K562 (cell line): ENCODE results near the gene TPM4. TPM values are rescaled to one million over a fixed set of nuclear protein-coding genes. Genes with fewer than 3 reads are reported as not detected.

Experiments used
- ARHGAP35 ChIP-seq: fragments of 450-650 bp; IDR thresholded peaks from 2 replicates; pipeline ENCODE4 v1.6.1; 2018; ENCODE audit not compliant: partially characterized antibody
- CBX5 ChIP-seq: IDR thresholded peaks from 2 replicates; pipeline ENCODE4 v1.6.1; 2014; ENCODE audit warnings: low read depth, borderline replicate concordance
- CXXC5 ChIP-seq: fragments of 250-450 bp; sonication (Bioruptor Pico); IDR thresholded peaks from 2 replicates; pipeline ENCODE4 v1.8.0; 2022; ENCODE audit warnings: inconsistent platforms, mild to moderate bottlenecking, moderate library complexity
- DIDO1 ChIP-seq: fragments of 450-650 bp; IDR thresholded peaks from 2 replicates; pipeline ENCODE4 v1.6.1; 2016; ENCODE audit warnings: low read depth, missing biosample characterization, missing genetic modification characterization
- ESRRA ChIP-seq: fragments of 450-650 bp; IDR thresholded peaks from 2 replicates; pipeline ENCODE4 v1.6.1; 2014; ENCODE audit warnings: low read depth, mild to moderate bottlenecking, moderate library complexity, borderline replicate concordance
- FOXK2 ChIP-seq, 2 experiments: fragments of 450-650 bp; IDR thresholded peaks in 1 of 2; conservative IDR thresholded peaks in 1 of 2; 2 replicates each; pipeline ENCODE4 v1.6.1; 2016; ENCODE audit warnings: low read depth in 2 of 2, mild to moderate bottlenecking in 1 of 2
- HMG20A ChIP-seq: fragments of 450-650 bp; formaldehyde crosslinking; conservative IDR thresholded peaks from 2 replicates; pipeline ENCODE4 v1.4.0; 2020; ENCODE audit warnings: mild to moderate bottlenecking, mixed read lengths
- HNRNPL ChIP-seq: fragments of 200-400 bp; formaldehyde crosslinking; IDR thresholded peaks from 2 replicates; pipeline ENCODE4 v1.6.1; 2017; ENCODE audit warnings: low read depth, mild to moderate bottlenecking, low read length
- IRF2 ChIP-seq: sonication (generic); formaldehyde crosslinking; IDR thresholded peaks from 2 replicates; pipeline ENCODE4 v1.8.1; 2022; ENCODE audit warnings: mild to moderate bottlenecking, missing genetic modification reagents
- KAT2B ChIP-seq: IDR thresholded peaks from one replicate; pipeline ENCODE4 v1.6.1; 2012; ENCODE audit warnings: low read depth, mild to moderate bottlenecking, control low read depth, inconsistent platforms, low read length, moderate library complexity
- NRF1 ChIP-seq, 2 experiments: fragments of 450-650 bp; IDR thresholded peaks in 1 of 2; conservative IDR thresholded peaks in 1 of 2; 2 replicates each; pipeline ENCODE4 v1.6.1; 2014; ENCODE audit warnings: mild to moderate bottlenecking in 2 of 2
- PHF21A ChIP-seq: fragments of 450-650 bp; IDR thresholded peaks from 2 replicates; pipeline ENCODE4 v1.6.1; 2017; ENCODE audit warnings: low read depth, borderline replicate concordance
- RBM34 ChIP-seq: fragments of 200-400 bp; formaldehyde crosslinking; IDR thresholded peaks from 2 replicates; pipeline ENCODE4 v1.6.1; 2018; ENCODE audit warnings: low read length, borderline replicate concordance; ENCODE audit not compliant: insufficient read depth
- SMC3 ChIP-seq: conservative IDR thresholded peaks from 2 replicates; pipeline ENCODE4 v1.6.1; 2011; ENCODE audit warnings: low read depth, low read length, improper control_type of control experiment; ENCODE audit not compliant: insufficient read depth
- SOX6 ChIP-seq: fragments of 450-650 bp; IDR thresholded peaks from 2 replicates; pipeline ENCODE4 v1.6.1; 2014; ENCODE audit warnings: mild to moderate bottlenecking
- TEAD2 ChIP-seq: fragments of 450-650 bp; IDR thresholded peaks from 2 replicates; pipeline ENCODE4 v1.6.1; 2016; ENCODE audit warnings: missing genetic modification characterization, control low read depth, missing compliant biosample characterization
- ZEB2 ChIP-seq: fragments of 450-650 bp; IDR thresholded peaks from 2 replicates; pipeline ENCODE4 v1.6.1; 2016
- ZFP1 ChIP-seq: fragments of 450-650 bp; formaldehyde crosslinking; IDR thresholded peaks from 2 replicates; pipeline ENCODE4 v1.4.0; 2020; ENCODE audit warnings: mild to moderate bottlenecking, mixed read lengths
- ZKSCAN8 ChIP-seq: fragments of 200-800 bp; sonication (Bioruptor generic); IDR thresholded peaks from 2 replicates; pipeline ENCODE4 v1.6.1; 2016; ENCODE audit warnings: missing genetic modification characterization, missing compliant biosample characterization
- ZNF217 ChIP-seq: sonication (generic); formaldehyde crosslinking; IDR thresholded peaks from 2 replicates; pipeline ENCODE4 v1.8.0; 2022; ENCODE audit warnings: mild to moderate bottlenecking, missing genetic modification reagents
- polyA plus RNA-seq, 8 experiments: library from polyadenylated mRNA; depleted of rRNA in 4 of 8; stranded (reverse) in 5 of 8; unstranded in 3 of 8; fragments of >200 nt; fragmentation: Nextera tagmentation in 2 of 8; fragmentation: Illumina TruSeq in 1 of 8; extraction: Ambion mirVana in 2 of 8; extraction: Trizol in 1 of 8; gene quantifications; 2 replicates each; pipeline versions ENCODE4 v1.2.1 to v1.2.3, GENCODE V29; 2011 to 2014; ENCODE audit warnings: inconsistent platforms in 1 of 8, missing spikeins in 1 of 8
- total RNA-seq, 7 experiments: library from RNA; depleted of rRNA in 6 of 7; stranded (reverse); fragments of >200 nt in 6 of 7; fragmentation: Illumina TruSeq in 2 of 7; extraction: Trizol in 2 of 7; gene quantifications; 2 replicates each; pipeline versions ENCODE4 v1.2.1 to v1.2.3, GENCODE V29; 2011 to 2021; ENCODE audit warnings: low replicate concordance in 1 of 7
- TF ChIP-seq, protein P1 (sequence below): fragments of 200-800 bp; sonication (Bioruptor generic); IDR thresholded peaks from 2 replicates; pipeline ENCODE4 v1.6.1; 2016; ENCODE audit warnings: missing genetic modification characterization, missing compliant biosample characterization
- TF ChIP-seq, protein P2 (sequence below), 3 experiments: fragments of 200-800 bp in 1 of 3; sonication (Bioruptor generic) in 1 of 3; sonication (generic) in 1 of 3; formaldehyde crosslinking in 1 of 3; IDR thresholded peaks; 2 replicates each; pipeline versions ENCODE4 v1.6.1 to v1.8.0; 2016 to 2022; ENCODE audit warnings: mild to moderate bottlenecking in 2 of 3, missing compliant biosample characterization in 2 of 3, missing genetic modification characterization in 2 of 3, missing genetic modification reagents in 1 of 3
- TF ChIP-seq, protein P3 (sequence below): fragments of 250-450 bp; sonication (Bioruptor Pico); IDR thresholded peaks from 2 replicates; pipeline ENCODE4 v1.8.0; 2021; ENCODE audit warnings: borderline replicate concordance, mild to moderate bottlenecking, moderate library complexity; ENCODE audit not compliant: poor library complexity, severe bottlenecking

TPM4 gene
- total and polyA plus RNA-seq, 9 of the 15 experiments (the other 6 are each of a cell fraction or from before 2014, with no cell fraction given), result 28.1 to 111 (median 77.4) TPM

DNA sequence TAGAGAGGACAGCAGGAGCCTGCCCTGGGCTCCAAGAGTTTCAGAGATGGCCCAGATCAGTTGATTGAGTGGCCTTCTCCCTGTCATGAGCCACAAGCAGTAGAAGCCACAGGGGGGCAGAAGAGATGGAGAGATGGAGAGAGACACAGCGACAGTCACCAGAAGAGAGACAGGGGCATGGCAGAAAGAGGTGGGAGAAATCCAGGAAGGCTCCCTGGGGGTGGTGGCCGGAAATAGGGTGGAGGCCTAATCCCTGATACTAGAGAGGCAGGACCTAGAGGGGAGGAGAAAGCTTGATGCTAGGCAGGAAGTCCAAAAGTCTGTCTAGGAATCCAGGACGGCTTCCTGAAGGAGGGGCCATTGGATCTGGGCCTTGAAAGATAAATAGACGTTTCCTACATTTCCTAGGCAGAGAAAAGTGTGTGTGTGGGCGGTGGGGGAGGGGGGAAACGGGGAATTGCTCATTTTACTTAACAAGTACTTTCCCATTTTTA lies 9.6 kb upstream of the TPM4 start (continued):
- TF ChIP-seq, protein P1, sequence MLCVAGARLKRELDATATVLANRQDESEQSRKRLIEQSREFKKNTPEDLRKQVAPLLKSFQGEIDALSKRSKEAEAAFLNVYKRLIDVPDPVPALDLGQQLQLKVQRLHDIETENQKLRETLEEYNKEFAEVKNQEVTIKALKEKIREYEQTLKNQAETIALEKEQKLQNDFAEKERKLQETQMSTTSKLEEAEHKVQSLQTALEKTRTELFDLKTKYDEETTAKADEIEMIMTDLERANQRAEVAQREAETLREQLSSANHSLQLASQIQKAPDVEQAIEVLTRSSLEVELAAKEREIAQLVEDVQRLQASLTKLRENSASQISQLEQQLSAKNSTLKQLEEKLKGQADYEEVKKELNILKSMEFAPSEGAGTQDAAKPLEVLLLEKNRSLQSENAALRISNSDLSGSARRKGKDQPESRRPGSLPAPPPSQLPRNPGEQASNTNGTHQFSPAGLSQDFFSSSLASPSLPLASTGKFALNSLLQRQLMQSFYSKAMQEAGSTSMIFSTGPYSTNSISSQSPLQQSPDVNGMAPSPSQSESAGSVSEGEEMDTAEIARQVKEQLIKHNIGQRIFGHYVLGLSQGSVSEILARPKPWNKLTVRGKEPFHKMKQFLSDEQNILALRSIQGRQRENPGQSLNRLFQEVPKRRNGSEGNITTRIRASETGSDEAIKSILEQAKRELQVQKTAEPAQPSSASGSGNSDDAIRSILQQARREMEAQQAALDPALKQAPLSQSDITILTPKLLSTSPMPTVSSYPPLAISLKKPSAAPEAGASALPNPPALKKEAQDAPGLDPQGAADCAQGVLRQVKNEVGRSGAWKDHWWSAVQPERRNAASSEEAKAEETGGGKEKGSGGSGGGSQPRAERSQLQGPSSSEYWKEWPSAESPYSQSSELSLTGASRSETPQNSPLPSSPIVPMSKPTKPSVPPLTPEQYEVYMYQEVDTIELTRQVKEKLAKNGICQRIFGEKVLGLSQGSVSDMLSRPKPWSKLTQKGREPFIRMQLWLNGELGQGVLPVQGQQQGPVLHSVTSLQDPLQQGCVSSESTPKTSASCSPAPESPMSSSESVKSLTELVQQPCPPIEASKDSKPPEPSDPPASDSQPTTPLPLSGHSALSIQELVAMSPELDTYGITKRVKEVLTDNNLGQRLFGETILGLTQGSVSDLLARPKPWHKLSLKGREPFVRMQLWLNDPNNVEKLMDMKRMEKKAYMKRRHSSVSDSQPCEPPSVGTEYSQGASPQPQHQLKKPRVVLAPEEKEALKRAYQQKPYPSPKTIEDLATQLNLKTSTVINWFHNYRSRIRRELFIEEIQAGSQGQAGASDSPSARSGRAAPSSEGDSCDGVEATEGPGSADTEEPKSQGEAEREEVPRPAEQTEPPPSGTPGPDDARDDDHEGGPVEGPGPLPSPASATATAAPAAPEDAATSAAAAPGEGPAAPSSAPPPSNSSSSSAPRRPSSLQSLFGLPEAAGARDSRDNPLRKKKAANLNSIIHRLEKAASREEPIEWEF, result no peak
- TF ChIP-seq HNRNPL, result no peak
- no peak for TF ChIP-seq RBM34
- no peak for TF ChIP-seq KAT2B
- TF ChIP-seq ZEB2, result peak; percentile 36; the same call in 1 of the 2 replicates
- TF ChIP-seq, protein P2, sequence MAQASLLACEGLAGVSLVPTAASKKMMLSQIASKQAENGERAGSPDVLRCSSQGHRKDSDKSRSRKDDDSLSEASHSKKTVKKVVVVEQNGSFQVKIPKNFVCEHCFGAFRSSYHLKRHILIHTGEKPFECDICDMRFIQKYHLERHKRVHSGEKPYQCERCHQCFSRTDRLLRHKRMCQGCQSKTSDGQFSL (CRISPR knock-in tag; IDR thresholded peaks at IDR 0.05), result no peak
- TF ChIP-seq, protein P2 (tag; IDR thresholded peaks at IDR 0.05), result no peak
- TF ChIP-seq, protein P3, sequence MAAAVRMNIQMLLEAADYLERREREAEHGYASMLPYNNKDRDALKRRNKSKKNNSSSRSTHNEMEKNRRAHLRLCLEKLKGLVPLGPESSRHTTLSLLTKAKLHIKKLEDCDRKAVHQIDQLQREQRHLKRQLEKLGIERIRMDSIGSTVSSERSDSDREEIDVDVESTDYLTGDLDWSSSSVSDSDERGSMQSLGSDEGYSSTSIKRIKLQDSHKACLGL, result no peak
- TF ChIP-seq DIDO1 (tag), result no peak
- no peak for TF ChIP-seq FOXK2 (conservative IDR thresholded peaks at IDR 0.05 in 1 of 2, IDR thresholded peaks at IDR 0.05 in 1 of 2; ENCODE audit: low read depth in 2 of 2)
- no peak for TF ChIP-seq ARHGAP35
- peak; percentile 49; the same call in 1 of the 2 replicates for TF ChIP-seq ESRRA
- TF ChIP-seq ZFP1, result no peak
- TF ChIP-seq CBX5, result no peak
- TF ChIP-seq HMG20A (CRISPR knock-in tag), result no peak
- TF ChIP-seq TEAD2 (tag), result no peak
- no peak for TF ChIP-seq ZNF217
- TF ChIP-seq PHF21A, result no peak
- no peak; the same call in 1 of the 2 replicates for TF ChIP-seq ZKSCAN8 (CRISPR knock-in tag)
- TF ChIP-seq SMC3, result peak; percentile 51
- no peak for TF ChIP-seq NRF1 (conservative IDR thresholded peaks at IDR 0.05 in 1 of 2, IDR thresholded peaks at IDR 0.05 in 1 of 2)
- no peak for TF ChIP-seq IRF2 (CRISPR knock-in tag)
- TF ChIP-seq SOX6, result peak; percentile 19; the same call in 1 of the 2 replicates
- peak; percentile 25; the same call in 1 of the 2 replicates for TF ChIP-seq CXXC5 (CRISPR knock-in tag)
